Measurements from ENCODE around the gene ALG14.
"Not testable (repeated sequence)": the region's sequence is repeated elsewhere in the genome, so short reads cannot be mapped to it uniquely, and the experiment has no call there.

Gene ALG14

DNA sequence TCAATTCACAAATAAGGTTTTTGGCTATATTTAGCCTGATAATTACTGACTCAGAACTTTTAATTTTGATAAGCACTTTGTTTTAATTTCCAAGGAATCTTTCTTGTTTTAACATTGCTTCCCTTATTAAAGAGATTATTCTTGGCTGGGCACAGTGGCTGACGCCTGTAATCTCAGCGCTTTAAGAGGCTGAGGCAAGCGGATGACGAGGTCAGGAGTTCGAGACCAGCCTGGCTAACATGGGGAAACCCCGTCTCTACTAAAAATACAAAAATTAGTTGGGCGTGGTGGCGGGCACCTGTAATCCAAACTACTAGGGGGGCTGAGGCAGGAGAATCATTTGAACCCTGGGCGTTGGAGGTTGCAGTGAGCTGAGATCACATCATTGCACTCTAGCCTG is 13.8 kb downstream of the ALG14 start:
- peaks cover 3% of the 10 kb centered on the region for H3K9me3 Mint-ChIP-seq

DNA sequence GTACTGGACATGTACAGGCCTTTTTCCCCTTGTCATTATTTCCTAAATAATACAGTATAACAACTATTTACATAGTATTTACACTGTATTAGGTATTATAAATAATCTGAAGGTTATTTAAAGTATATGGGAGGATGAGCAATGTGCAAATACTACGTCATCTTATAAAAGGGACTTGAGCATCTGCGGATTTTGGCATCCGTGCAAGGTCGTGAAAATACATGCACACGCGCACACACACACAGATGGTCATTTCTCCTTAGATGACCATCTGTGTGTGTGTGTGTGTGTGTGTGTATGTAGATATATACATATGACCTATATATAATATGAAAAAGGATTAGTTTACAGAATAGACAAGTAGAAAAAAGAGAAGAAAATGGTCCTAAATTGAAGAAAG is 15.4 kb downstream of the ALG14 start:
- Mint-ChIP-seq H3K36me3 (ENCODE audit: low read depth) (peaks cover 26% of the 10 kb centered on the region), H3K4me1 (no peaks in the 10 kb centered on the region), H3K27me3 (ENCODE audit: low read depth) (no peaks in the 10 kb centered on the region), H3K4me3 (no peak overlapping the region), H3K9me3 (peaks cover 3% of the 10 kb centered on the region), H3K27ac (no peak overlapping the region)
- TF ChIP-seq, protein P1, sequence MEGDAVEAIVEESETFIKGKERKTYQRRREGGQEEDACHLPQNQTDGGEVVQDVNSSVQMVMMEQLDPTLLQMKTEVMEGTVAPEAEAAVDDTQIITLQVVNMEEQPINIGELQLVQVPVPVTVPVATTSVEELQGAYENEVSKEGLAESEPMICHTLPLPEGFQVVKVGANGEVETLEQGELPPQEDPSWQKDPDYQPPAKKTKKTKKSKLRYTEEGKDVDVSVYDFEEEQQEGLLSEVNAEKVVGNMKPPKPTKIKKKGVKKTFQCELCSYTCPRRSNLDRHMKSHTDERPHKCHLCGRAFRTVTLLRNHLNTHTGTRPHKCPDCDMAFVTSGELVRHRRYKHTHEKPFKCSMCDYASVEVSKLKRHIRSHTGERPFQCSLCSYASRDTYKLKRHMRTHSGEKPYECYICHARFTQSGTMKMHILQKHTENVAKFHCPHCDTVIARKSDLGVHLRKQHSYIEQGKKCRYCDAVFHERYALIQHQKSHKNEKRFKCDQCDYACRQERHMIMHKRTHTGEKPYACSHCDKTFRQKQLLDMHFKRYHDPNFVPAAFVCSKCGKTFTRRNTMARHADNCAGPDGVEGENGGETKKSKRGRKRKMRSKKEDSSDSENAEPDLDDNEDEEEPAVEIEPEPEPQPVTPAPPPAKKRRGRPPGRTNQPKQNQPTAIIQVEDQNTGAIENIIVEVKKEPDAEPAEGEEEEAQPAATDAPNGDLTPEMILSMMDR (IDR thresholded peaks at IDR 0.05; ENCODE audit: unreplicated experiment in 3 of 3) = no peak

More for the DNA sequence above, 13.8 kb downstream of the ALG14 start:
- TF ChIP-seq, protein P1 (IDR thresholded peaks at IDR 0.05; ENCODE audit: unreplicated experiment in 3 of 3) = no peak
- Mint-ChIP-seq H3K27me3 (ENCODE audit: low read depth) (no peaks in the 10 kb centered on the region), H3K27ac (no peak overlapping the region), H3K4me3 (no peak overlapping the region), H3K4me1 (no peaks in the 10 kb centered on the region), H3K36me3 (ENCODE audit: low read depth) (peaks cover 42% of the 10 kb centered on the region)

DNA sequence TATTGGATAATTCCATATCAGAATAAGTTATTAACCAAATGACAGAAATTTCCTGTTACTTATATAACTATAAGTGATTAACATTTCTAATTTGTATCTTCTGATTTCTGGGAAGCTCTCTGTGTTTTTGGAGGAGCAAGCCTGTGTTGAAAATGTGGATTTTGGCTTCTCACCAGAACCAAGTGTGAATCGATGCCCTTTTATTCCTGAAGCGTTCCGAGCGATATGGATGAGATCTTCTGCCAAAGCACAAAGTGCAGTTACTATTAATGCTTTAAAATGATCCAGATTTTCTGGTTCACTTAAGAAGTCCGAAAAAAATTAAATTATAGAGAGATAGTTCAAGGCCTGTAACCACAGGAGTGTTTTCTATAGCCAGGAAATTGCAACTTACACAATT is 22.8 kb downstream of the ALG14 start:
- Mint-ChIP-seq H3K4me3 (no peak overlapping the region), H3K9me3 (no peaks in the 10 kb centered on the region), H3K4me1 (peaks cover 6% of the 10 kb centered on the region), H3K27me3 (ENCODE audit: low read depth) (no peaks in the 10 kb centered on the region), H3K36me3 (ENCODE audit: low read depth) (no peaks in the 10 kb centered on the region), H3K27ac (peak overlapping the region in 2 of 3 experiments; percentile 11 to 15)
- TF ChIP-seq, protein P1 (IDR thresholded peaks at IDR 0.05; ENCODE audit: unreplicated experiment in 3 of 3) = no peak

DNA sequence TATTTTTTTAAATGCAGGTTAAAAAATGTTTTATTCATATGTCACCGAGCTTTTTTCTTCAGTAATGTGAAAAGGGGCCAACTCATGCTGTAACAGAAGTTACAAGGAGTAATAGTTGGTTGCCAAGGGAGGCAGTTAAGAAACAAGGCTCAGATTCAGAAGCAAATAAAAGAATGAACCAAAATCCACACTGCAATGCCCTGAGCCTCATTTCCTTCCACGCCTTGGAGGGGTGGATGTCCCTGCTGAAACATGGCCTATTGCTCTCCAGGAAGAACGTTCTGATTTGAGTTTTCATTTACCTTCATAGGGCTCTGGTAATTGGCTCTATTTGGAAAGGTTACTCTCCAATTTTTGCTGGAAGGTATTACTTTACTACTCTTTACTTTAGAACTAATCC is 24.4 kb downstream of the ALG14 start:
- no peaks in the 10 kb centered on the region for H3K27me3 Mint-ChIP-seq (ENCODE audit: low read depth)
- H3K36me3 Mint-ChIP-seq (ENCODE audit: low read depth) = no peaks in the 10 kb centered on the region
- H3K9me3 Mint-ChIP-seq = no peaks in the 10 kb centered on the region
- peaks cover 6% of the 10 kb centered on the region for H3K4me1 Mint-ChIP-seq
- no peak overlapping the region for H3K4me3 Mint-ChIP-seq
- H3K27ac Mint-ChIP-seq = no peak overlapping the region
- TF ChIP-seq, protein P1 (IDR thresholded peaks at IDR 0.05; ENCODE audit: unreplicated experiment in 3 of 3) = no peak

DNA sequence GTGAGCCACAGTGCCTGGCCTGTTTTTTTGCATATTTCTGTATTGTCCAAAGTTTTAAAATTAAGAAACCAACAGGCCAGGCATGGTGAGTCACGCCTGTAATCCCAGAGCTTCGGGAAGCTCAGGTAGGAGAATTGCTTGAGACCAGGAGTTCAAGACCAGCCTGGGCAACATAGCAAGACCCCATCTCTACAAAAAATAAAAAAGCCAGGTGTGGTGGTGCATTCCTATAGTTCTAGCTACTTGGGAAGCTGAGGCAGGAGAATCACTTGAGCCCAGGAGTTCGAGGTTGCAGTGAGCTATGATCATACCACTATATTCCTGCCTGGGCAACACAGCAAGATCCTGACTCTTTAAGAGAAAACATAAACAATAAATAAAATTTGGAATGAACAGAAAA is 25.1 kb downstream of the ALG14 start:
- not testable (repeated sequence) for H3K36me3 Mint-ChIP-seq (ENCODE audit: low read depth); H3K9me3 Mint-ChIP-seq; H3K27ac Mint-ChIP-seq; H3K4me3 Mint-ChIP-seq; H3K4me1 Mint-ChIP-seq; H3K27me3 Mint-ChIP-seq (ENCODE audit: low read depth)

DNA sequence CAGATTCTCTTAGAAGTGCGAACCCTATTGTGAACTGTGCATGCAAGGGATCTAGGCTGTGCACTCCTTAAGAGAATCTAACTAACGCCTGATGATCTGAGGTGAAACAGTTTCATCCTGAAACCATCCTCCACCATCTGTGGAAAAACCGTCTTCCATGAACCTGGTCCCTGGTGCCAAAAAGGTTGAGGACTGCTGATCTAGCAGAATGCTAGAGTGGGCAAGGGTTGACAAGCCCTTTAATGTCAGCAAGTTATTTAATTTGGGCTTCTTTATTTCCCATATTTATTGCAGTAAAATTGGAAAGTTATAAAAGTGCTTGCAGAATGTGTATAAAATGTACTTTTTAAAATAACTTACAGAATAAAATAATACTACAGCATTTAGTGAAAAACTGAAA is 26.4 kb downstream of the ALG14 start:
- Mint-ChIP-seq H3K36me3 (ENCODE audit: low read depth) (no peaks in the 10 kb centered on the region), H3K27me3 (ENCODE audit: low read depth) (no peaks in the 10 kb centered on the region), H3K27ac (no peak overlapping the region), H3K4me3 (no peak overlapping the region), H3K9me3 (no peaks in the 10 kb centered on the region), H3K4me1 (peaks cover 10% of the 10 kb centered on the region)
- TF ChIP-seq, protein P1 (IDR thresholded peaks at IDR 0.05; ENCODE audit: unreplicated experiment in 3 of 3) = no peak
